IPS-11a (cell line): ENCODE data around the gene MYH6.
"Not testable (repeated sequence)": the region's sequence is repeated elsewhere in the genome, so short reads cannot be mapped to it uniquely, and the experiment has no call there.

Experiments used
- H3K4me3 ChIP-seq: one replicate; pipeline ENCODE4 v1.5.1; 2013; ENCODE audit warnings: low read depth, low read length, control low read depth

Gene MYH6

DNA sequence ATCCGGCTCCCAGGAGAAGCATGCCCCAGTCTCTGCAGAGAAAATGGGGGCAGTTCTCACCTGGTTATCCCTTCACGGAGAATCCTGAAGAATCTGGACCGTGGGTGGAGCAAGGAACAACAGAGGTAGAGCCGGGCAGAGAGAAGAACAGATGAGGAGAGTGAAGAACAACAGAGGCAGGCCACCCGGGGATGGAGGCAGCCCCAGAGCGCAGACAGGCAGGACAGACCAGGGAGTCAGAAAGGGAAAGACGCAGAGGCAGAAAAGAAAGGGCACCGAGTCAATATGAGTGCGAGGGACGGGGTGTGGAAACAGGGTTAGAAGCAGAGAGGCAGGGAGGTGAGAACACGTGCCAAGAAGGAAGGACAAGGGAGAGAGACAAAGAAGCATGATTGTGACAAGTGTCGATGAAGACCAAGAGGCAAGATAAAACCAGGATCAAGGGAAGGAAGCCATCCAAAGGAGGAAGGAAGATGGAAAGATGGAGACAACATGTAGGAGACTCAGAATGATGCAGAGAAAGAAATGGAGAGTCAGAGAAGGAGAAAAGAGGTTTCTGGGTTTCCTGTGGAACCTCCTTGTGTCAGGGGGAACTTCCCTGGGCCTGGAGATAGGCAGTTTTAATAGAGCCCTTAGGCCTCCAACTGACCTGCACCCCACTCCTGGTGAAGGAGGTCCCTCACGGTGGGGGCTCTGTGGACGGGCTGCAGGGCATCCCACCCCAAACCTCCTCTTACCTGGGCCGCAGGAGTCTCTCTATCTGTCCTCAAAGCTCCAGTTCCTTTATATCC, at the start of gene MYH6:
Gene MYH6, minus strand, starts transcription at position 758 of the 791 bp plus-strand sequence. CDS start 1,050 bp downstream, outside the sequence.
- no peak within 1 kb of the TSS for H3K4me3 ChIP-seq

DNA sequence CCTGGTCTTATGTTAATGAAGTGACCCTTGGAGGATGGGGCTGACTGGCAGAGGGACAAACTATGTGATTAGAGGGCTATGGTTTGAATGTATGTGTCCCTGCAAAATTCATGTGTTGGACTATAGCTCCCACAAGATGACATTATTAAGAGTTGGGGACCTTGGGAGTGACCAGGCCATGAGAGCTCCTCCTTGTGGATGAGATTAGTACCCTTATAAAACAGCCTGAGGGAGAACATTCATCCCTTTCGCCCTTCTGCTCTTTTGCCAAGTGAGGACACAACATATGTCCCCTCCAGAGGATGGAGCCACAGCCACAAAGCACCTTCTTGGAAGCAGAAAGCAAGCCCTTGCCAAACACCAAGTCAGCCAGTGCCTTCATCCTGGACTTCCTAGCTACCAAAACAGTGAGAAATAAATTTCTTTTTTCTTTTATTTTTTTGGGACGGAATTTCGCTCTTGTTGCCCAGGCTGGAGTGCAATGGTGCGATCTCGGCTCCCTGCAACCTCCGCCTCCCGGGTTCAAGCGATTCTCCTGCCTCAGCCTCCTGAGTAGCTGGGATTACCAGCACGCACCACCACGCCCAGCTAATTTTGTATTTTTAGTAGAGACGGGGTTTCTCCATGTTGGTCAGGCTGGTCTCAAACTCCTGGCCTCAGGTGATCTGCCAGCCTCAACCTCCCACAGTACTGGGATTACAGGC, 49.0 kb upstream of the MYH6 start:
- not testable (repeated sequence) for H3K4me3 ChIP-seq

DNA sequence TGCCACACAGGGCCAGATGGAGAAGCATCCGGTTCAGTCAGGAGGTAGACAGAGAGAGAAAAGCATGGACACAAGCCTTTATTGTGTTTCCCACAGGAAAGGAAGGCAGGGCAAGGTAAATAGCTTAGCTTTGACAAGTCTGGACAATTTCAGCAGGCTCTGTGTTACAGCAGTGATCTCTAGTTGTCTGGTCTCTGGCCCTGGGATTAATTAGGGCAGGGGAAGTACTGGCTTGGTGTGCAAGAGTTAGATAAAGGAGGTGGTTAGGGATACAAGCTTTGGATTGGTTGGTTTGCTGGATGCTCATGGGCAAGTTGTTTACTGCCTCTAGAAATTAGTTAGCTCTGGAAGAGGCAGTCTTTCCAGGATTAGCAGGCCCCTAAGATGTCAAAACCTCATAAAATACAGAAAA, 46.4 kb upstream of the MYH6 start:
- no peak overlapping the region for H3K4me3 ChIP-seq

DNA sequence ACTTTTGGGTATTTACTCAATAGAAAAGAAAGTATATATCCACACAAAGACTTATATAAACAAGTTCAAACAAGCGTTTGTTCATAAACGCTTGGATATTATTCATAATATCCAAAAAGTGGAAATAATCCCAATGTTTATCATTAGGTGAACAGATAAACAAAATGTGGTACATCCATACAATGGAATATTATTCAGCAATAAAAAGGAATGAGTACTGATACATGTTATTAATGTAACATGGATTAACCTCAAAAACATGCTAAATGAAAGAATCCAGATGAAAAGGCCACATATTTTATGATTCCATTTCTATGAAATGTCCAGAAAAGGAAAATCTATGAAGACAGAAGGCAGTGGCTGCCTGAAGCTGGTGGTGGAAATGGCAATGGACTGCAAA, 44.2 kb upstream of the MYH6 start:
- H3K4me3 ChIP-seq = no peak overlapping the region

DNA sequence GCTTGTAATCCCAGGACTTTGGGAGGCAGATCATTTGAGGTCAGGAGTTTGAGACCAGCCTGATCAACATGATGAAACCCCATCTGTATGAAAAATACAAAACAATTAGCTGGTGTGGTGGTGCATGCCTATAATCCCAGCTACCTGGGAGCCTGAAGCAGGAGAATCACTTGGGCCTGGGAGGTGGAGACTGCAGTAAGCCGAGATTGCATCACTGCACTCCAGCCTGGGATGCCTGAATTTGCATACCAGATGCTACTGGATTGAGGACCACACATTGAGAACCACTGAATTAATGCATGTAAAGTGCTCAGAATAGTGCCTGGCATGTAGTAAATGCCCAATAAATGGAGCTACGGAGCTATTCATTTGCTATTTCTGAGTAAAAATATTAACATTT, 42.3 kb upstream of the MYH6 start:
- H3K4me3 ChIP-seq = no peak overlapping the region

DNA sequence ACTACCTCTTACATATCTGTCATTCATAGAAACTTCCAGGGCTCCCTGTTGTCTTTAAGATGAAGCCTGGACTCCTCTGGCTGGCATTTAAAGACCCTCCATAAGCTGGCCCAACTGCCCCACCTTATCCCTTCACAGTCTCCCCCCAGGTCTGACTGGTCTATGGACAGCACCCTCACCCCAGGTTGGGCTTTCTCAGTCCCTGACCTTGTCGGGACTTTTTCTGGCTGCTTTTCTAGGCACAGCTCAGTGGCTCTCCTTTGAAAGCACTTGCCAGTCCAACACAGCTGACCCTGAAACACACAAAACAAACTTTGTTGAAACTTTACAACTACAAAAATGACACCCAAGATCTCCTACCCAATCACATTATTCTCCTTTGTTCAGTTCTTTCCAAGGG, 41.2 kb upstream of the MYH6 start:
- H3K4me3 ChIP-seq = no peak overlapping the region

DNA sequence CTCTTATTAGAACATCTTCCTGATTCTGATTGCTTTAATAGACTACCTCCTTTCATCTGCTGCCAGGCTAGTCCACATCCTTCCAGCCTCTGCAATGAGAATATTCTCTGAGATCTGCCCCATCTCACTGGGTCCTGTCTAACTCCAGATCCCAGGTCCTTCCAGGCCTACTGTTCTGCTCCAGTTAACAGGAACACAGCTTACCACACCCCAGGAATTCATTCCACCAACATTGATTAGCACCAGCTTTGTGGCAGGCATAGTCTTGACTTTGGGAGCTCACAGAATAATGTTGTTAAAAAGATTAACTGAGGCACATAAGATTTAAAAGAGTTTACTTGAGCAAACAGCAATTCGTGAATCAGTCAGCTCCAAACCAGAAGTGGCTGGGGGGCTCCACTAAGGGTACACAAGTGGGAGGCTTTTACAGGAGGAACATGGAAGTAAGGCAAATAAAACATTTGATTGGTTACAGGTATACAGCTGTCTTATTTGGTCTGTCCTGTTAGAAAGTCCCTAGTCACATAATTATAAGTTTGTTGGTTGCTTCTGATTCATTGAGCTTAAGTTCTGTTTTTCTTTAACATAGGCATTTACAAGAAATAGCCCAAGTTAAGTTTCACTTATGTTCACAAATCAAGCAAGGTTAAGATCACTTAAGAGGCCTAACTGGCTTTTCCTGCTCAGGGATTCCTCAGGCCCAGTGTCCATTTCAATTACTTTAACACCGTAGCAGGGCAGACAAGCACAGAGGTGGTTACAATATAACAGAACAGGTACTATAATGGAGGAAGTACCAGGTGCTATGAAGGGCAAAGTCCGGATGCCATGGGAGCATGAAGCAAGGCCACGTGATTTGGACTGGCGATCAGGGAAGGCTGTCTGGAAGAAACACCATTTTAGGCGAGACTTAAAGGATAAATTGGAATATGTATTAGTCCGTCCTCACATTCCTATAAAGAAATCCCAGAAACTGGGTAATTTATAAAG, 39.6 kb upstream of the MYH6 start:
- no peak overlapping the region for H3K4me3 ChIP-seq

DNA sequence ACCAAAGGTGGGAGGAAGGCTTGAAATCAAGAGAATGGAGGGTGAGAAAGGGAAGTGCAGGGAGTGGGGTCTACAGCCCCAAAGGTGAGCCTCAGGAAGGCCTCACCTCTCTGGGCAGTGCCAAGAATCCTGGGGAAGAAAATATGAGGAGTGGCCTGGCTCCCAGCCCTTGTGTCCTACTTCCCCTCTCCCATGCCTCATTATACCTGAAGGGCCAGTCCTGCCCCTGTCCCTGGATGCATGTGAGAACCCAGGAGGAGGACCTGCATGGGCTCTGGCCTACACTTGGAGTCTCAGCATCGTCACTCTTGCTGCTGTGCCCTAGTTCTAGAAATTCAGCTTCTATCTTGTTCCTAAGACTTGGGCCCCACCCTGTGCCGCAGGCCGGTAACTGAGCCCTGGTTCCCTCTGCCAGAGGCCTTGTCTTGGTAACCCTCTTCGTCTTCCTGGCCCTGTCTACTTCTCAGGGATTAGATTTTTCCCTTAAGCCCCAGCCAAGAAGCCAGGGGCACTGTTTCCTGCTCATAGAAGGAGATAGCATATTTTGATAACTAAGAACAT, 38.3 kb upstream of the MYH6 start:
- H3K4me3 ChIP-seq = no peak overlapping the region

DNA sequence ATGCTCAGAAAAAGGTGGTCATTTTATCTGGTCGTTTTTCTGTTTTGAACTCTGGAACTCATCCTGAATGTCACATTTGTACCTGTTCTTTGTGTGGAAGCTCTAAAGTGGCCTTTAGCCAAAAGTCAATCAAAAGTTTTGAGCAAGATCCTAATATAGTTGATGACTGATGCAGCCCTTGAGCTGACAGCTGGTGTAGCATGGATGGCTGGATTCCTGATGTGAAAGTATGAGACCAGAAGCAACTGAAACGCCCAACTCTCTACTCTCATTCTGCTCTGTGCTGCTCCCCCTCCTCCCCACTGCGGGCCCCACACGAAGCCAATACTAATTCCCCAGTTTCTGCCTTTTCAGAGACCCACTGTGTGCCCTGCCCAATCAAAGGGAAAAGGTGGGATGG, 37.7 kb upstream of the MYH6 start:
- H3K4me3 ChIP-seq = no peak overlapping the region

DNA sequence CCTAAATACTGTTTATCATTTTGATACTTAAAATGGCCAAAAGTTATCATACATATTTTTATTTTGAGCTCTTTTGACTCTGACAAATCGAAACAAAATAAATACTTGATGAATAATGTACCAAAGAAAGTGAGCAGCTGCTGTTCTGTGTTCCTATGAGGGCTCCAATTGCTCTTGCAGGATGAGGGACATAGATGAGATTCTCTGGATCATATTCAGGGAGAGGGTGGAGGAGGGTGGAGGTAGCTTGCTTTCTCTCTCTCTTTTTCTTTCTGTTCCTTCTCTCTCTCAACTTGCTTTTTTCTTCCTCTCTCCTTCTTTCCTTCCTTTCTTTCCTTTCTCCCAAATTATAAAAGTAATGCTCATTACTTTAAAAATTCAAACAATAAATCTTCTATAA, 36.2 kb upstream of the MYH6 start:
- no peak overlapping the region for H3K4me3 ChIP-seq

DNA sequence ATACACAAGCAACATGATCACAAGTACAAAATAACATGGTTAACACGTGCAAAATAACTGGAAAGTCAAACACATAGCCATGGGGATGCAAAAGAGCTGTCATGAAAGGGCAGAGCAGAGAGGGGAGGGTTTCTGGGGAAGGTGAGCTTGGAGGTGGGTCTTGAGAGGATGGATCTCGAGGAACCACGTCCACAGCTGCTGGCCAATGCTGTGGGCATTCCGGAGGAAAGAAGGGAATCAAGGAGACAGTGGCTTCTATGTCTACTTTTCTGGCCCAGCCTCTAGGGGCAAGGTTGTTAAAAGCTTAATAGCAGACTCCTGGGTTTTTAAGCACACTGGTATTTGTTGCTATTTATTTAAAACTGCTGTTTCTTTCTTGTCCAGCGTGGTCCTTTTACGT, 35.8 kb upstream of the MYH6 start:
- H3K4me3 ChIP-seq = no peak overlapping the region

DNA sequence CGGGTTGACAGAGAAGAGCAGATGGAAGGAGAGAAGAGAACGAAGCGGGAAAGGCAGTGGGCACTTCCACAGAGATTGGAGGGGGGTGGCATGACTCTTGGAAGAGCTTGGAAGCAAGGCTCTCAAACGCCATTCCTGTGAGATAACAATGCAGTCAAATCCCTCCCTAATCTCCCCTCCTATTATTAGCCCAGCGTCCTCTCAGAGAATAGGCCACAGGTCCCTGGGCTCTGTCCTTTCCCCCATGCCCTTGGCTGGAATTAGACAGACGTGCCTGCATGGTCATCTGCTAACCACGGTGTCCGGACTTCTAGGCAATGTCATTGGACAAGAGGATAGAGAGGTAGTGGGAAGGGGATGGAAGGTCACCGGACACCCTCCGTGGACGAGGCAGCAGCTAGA, 35.3 kb upstream of the MYH6 start:
- H3K4me3 ChIP-seq = no peak overlapping the region

DNA sequence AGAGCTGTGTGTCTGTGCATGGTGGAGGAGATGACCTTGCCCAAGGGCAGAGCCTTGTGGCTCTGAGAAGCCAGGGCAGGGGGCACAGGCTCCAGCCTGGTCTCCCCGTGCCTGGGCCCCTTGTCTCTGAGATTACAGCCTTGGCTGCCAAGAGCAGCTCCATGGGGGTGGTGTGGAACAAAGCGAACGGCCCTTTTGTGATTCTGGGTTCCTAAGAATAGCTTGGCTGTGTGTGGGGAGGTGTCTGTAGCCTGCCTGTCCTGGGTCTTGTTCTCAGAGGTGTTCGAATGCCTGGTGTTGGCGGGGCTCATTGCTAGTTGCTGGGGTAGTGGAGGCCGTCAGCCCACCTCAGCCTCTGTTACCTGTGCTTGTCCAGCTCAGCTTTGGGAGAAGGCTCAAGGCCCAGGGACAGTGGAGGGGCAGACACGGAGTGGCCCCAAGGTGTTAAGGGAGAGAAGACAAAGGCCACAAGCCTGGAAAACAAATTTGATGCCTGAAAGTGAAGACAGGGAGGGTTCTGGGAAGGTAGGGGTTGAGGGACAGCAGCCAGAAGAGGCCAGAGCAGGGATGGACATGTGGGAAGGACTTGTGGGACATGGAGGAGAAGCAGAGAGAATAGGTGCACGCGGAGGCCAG, 34.8 kb upstream of the MYH6 start:
- no peak overlapping the region for H3K4me3 ChIP-seq

DNA sequence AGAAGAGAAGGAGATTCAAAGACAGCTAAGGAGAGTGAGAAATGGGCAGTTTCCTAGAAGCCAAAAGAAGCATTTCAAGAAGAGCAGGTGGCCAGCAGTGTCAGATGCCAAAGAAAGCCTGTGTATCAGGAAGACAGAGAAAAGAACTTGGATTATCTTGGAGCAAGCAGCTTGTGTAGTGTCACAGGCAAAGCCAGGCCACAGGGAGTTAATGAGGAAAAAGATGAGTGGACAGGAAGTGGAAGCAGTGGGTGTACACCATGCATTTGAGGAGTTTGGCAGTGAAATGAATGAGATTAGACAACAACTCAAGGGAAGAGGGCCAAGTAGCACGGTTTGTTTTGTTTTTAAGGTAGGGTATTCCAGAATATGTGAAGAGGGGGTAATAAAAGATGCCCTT, 33.0 kb upstream of the MYH6 start:
- no peak overlapping the region for H3K4me3 ChIP-seq

DNA sequence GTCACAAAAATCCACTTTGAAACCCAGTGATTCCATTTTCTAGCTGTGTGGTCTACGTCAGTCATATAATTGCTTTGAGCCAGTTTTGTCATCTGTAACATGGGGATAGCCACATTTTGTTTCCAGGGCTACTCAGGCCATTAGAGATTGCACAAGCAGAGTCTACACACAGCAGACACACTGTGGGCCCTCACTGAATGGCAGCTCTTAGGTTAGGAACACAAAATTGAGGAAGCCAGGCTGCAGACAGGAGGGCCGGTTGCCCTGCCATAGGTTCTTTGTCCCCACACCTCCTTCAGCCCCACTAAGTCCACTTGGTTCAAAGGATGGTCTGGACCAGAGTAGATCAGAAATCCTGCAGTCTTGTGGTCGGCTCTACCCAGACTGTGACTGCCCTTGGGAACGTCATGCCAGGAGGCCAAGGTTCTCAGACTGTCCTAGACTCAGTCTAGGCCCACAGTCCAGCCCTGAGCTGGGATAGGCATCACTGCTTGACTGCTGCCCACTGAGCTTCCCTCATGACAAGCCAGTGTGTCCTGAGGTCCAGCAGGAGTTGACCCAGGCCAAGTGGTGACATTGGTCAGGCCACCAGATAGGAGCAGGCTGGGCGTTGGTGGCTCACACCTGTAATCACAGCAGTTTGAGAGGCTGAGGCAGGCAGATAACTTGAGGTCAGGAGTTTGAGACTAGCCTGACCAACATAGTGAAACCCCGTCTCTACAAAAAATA, 31.2 kb upstream of the MYH6 start:
- no peak overlapping the region for H3K4me3 ChIP-seq

DNA sequence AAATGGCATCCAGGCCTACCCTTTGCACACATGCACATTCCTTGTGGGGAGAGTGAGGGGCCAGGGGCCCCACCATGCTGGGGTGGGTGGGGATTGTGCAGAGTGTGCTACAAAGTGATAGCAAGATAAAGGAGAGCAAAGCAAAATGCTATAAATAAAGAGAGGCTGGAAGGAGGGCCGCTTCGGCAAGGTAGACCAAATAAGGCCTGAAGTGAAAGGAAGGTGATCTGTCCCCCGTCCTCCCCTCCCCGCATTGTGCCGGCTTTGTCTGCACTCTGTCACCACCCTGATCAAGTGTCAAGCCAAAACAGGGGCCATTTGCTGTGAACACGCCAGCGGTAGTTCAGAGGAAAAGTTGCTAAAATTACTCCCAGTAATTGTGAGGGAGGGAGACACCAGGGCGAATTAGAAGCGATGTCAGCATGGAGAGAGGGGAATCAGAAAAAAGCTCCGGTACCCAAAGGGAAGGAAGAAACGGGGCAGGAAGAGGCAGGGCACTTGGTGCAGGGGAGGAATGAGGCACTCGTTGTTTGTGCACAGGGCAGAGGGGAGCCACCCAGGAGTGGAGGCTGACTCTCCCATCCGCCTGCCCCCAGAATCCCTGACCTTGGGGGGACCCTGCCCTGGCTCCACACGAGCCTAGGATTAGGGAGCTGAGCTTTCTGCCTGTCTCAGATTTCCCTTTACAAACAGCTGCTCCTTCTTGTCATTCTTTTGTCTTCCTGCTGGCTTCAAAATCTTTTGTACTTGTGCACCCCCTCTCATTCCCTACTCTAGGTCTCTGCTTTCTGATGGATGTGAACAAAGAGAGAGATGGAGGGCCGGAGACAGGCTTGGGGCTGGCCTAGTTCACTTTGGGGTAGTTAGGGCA, 30.3 kb upstream of the MYH6 start:
- no peak overlapping the region for H3K4me3 ChIP-seq

DNA sequence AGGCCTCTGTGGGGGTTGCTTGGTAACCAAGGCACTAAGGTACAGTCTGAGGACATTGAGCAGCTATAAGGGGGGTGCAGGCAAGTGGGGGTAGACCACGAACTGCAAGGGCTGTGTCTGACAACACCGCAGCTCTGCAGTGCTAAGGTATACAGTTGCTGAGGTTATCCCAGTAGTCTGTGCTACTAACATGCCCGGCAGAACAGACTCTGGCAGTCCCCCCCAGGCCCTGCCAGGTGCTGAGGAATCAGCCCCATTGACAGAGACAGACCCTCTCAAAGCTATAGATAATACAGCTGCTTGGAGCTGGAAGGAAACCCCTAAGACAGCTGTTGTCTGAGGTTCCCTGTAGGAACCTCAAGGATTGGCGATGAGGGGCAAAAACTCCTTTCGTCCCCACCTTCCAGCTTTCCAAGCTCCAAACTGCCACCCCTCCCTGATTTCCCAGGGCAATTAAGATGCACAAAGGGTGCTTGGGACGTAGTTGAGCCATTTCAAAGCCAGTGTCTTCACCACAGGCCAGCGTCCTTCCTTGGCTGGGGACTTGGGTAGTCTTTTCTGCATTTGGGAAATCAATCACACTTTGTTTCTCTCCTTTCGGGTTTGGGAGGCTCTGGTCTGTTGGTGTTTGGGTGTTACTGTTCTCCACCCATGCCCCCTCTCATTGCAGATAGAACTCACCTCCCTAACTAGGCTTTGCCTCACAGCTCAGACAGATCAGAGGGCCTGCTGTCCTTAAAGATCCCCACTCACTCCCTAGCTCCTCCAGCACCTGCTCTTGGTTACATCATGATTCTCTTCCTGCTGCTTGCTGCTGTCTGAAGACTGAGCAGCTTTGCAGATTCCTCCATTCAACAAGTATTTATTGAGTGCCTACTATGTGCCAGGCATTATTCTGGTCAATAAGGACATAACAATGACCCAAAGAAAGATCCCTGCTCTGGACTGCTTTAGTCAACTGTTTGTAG, 29.3 kb upstream of the MYH6 start:
- H3K4me3 ChIP-seq = no peak overlapping the region
